Esophagus squamous epithelium (tissue), 4 donors: ENCODE data around the gene ACOT9.

Source experiments
- POLR2A ChIP-seq, 4 donors: fragments of 450-650 bp; IDR thresholded peaks; one replicate each; pipeline ENCODE4 v1.6.1; 2017; ENCODE audit warnings: antibody characterized with exemption in 4 of 4, mild to moderate bottlenecking in 4 of 4, moderate library complexity in 3 of 4
- TF ChIP-seq, protein P1 (sequence below), 6 experiments: fragments of 450-650 bp in 4 of 6; fragments of 200-600 bp in 2 of 6; sonication (generic) in 2 of 6; IDR thresholded peaks; one replicate each; pipeline ENCODE4 v1.5.1; 2016 to 2019; ENCODE audit warnings: antibody characterized with exemption in 6 of 6, mild to moderate bottlenecking in 4 of 6, moderate library complexity in 4 of 6

DNA sequence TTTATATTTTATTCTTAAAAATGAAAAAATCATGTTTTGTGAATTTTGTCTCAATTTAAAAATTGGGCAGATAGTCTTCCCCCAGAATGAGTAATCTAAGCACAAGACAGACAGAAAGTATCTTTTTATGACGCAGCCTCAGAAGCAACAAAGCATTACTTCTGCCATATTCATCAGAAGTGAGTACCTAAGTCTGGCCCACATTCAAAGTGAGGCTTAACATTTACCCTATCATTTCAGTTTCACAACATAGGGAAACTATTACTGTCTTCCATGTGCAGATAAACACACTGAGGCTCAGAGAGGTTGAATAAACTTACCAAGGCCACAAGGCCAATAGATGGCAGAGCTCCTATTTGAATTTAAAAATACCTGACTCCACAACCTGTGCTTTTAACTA, 80.2 kb downstream of the ACOT9 start:
- TF ChIP-seq, protein P1, sequence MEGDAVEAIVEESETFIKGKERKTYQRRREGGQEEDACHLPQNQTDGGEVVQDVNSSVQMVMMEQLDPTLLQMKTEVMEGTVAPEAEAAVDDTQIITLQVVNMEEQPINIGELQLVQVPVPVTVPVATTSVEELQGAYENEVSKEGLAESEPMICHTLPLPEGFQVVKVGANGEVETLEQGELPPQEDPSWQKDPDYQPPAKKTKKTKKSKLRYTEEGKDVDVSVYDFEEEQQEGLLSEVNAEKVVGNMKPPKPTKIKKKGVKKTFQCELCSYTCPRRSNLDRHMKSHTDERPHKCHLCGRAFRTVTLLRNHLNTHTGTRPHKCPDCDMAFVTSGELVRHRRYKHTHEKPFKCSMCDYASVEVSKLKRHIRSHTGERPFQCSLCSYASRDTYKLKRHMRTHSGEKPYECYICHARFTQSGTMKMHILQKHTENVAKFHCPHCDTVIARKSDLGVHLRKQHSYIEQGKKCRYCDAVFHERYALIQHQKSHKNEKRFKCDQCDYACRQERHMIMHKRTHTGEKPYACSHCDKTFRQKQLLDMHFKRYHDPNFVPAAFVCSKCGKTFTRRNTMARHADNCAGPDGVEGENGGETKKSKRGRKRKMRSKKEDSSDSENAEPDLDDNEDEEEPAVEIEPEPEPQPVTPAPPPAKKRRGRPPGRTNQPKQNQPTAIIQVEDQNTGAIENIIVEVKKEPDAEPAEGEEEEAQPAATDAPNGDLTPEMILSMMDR (IDR thresholded peaks at IDR 0.05): no peak
- no peak for TF ChIP-seq POLR2A (IDR thresholded peaks at IDR 0.05)
